GM23338 (cell line): Measurements from ENCODE around the gene RAD51B. TPM values are rescaled to one million over a fixed set of nuclear protein-coding genes. Genes with fewer than 3 reads are reported as not detected.
A peak's percentile ranks its signal among the peaks of the same experiment; 100 is the strongest.

ENCODE experiments used
- ATAC-seq: fragments of 200-7000 bp; cut with Tn5 transposase; 3 replicates; pipeline ENCODE4 v1.9.1; 2020
- DNase-seq: peaks from one replicate; pipeline ENCODE4 v3.0.0-alpha.2; 2015; ENCODE audit warnings: low spot score
- H2AFZ ChIP-seq: fragments of 200-600 bp; sonication (generic); 2 replicates; pipeline ENCODE4 v1.8.0; 2016; ENCODE audit warnings: antibody characterized with exemption, mild to moderate bottlenecking, moderate library complexity
- H3F3A ChIP-seq: fragments of 200-600 bp; sonication (generic); replicated peaks from 2 replicates; pipeline ENCODE4 v1.8.0; 2017; ENCODE audit warnings: antibody characterized with exemption, mixed run types, low read depth
- H3K27ac ChIP-seq: fragments of 200-600 bp; sonication (generic); 2 replicates; pipeline ENCODE4 v1.6.1; 2016; ENCODE audit warnings: low read depth
- H3K27me3 ChIP-seq: fragments of 200-600 bp; sonication (generic); 2 replicates; pipeline ENCODE4 v1.8.0; 2016; ENCODE audit warnings: mild to moderate bottlenecking, mixed run types, moderate library complexity; ENCODE audit not compliant: insufficient read depth
- H3K36me3 ChIP-seq: fragments of 200-600 bp; sonication (generic); 2 replicates; pipeline ENCODE4 v1.8.0; 2016; ENCODE audit warnings: mild to moderate bottlenecking; ENCODE audit not compliant: insufficient read depth
- H3K4me1 ChIP-seq: fragments of 200-600 bp; sonication (generic); 2 replicates; pipeline ENCODE4 v1.8.0; 2016; ENCODE audit warnings: mild to moderate bottlenecking, moderate library complexity; ENCODE audit not compliant: insufficient read depth
- H3K4me2 ChIP-seq: fragments of 200-600 bp; sonication (generic); 2 replicates; pipeline ENCODE4 v1.7.1; 2017; ENCODE audit warnings: mixed run types
- H3K4me3 ChIP-seq: fragments of 200-600 bp; sonication (generic); 2 replicates; pipeline ENCODE4 v1.6.1; 2016; ENCODE audit warnings: mixed run types
- H3K79me2 ChIP-seq: fragments of 200-600 bp; sonication (generic); replicated peaks from 2 replicates; pipeline ENCODE4 v1.8.0; 2017; ENCODE audit warnings: mild to moderate bottlenecking; ENCODE audit not compliant: insufficient read depth
- H3K9me2 ChIP-seq: fragments of 200-600 bp; sonication (generic); 2 replicates; pipeline ENCODE4 v1.8.0; 2017; ENCODE audit not compliant: insufficient read depth
- H4K20me1 ChIP-seq: fragments of 200-600 bp; sonication (generic); replicated peaks from 2 replicates; pipeline ENCODE4 v1.8.0; 2017; ENCODE audit warnings: mild to moderate bottlenecking; ENCODE audit not compliant: insufficient read depth
- H3K27ac Mint-ChIP-seq: 2 replicates; pipeline ENCODE4 v1.8.0; 2020; ENCODE audit warnings: inconsistent platforms, mild to moderate bottlenecking, moderate library complexity, mixed read lengths
- H3K27me3 Mint-ChIP-seq: 3 replicates; pipeline ENCODE4 v1.8.0; 2022; ENCODE audit warnings: low read depth, mild to moderate bottlenecking, moderate library complexity, mixed read lengths, inconsistent platforms; ENCODE audit not compliant: insufficient read depth, poor library complexity
- H3K36me3 Mint-ChIP-seq: 3 replicates; pipeline ENCODE4 v1.8.0; 2021; ENCODE audit warnings: low read depth, mild to moderate bottlenecking, inconsistent platforms, moderate library complexity, mixed read lengths
- H3K4me1 Mint-ChIP-seq: 3 replicates; pipeline ENCODE4 v1.8.0; 2020; ENCODE audit warnings: mild to moderate bottlenecking, inconsistent platforms, mixed read lengths
- H3K4me3 Mint-ChIP-seq: 3 replicates; pipeline ENCODE4 v1.8.0; 2021; ENCODE audit warnings: moderate library complexity, mild to moderate bottlenecking, inconsistent platforms, mixed read lengths
- H3K9me3 Mint-ChIP-seq: 3 replicates; pipeline ENCODE4 v1.8.0; 2020; ENCODE audit warnings: moderate library complexity, mild to moderate bottlenecking, inconsistent platforms, mixed read lengths
- CREB1 ChIP-seq: fragments of 250-450 bp; sonication (Bioruptor Pico); IDR thresholded peaks from 2 replicates; pipeline ENCODE4 v1.5.0; 2020; ENCODE audit warnings: low read depth, mild to moderate bottlenecking, moderate library complexity
- EZH2 ChIP-seq: fragments of 200-600 bp; sonication (generic); IDR thresholded peaks from one replicate; pipeline ENCODE4 v1.8.0; 2017; ENCODE audit warnings: antibody characterized with exemption, mild to moderate bottlenecking, low read depth; ENCODE audit not compliant: unreplicated experiment
- EZH2phosphoT487 ChIP-seq: fragments of 200-600 bp; sonication (generic); IDR thresholded peaks from one replicate; pipeline ENCODE4 v1.8.1; 2018; ENCODE audit warnings: antibody characterized with exemption; ENCODE audit not compliant: unreplicated experiment
- JUNB ChIP-seq: IDR thresholded peaks from one replicate; pipeline ENCODE4 v1.6.1; 2016; ENCODE audit warnings: antibody characterized with exemption; ENCODE audit not compliant: unreplicated experiment
- NANOG ChIP-seq: IDR thresholded peaks from 2 replicates; pipeline ENCODE4 v1.6.1; 2016; ENCODE audit warnings: antibody characterized with exemption, borderline replicate concordance
- POLR2AphosphoS5 ChIP-seq: IDR thresholded peaks from 2 replicates; pipeline ENCODE4 v1.6.1; 2016; ENCODE audit warnings: antibody characterized with exemption, low read depth
- STAT1 ChIP-seq: IDR thresholded peaks from one replicate; pipeline ENCODE4 v1.6.1; 2016; ENCODE audit warnings: antibody characterized with exemption; ENCODE audit not compliant: unreplicated experiment
- ZNF114 ChIP-seq: fragments of 250-450 bp; sonication (Bioruptor Pico); IDR thresholded peaks from 2 replicates; pipeline ENCODE4 v1.5.0; 2020; ENCODE audit warnings: mild to moderate bottlenecking, moderate library complexity
- ZNF331 ChIP-seq: fragments of 250-450 bp; sonication (Bioruptor Pico); IDR thresholded peaks from 2 replicates; pipeline ENCODE4 v1.5.0; 2020; ENCODE audit warnings: low read depth, mild to moderate bottlenecking, moderate library complexity
- polyA plus RNA-seq: library from polyadenylated mRNA; unstranded; fragments of >200 nt; fragmentation: Nextera tagmentation; extraction: Ambion mirVana; gene quantifications from 2 replicates; pipeline ENCODE4 v1.2.1, GENCODE V29; 2016
- total RNA-seq: library from RNA; depleted of rRNA; stranded (reverse); fragments of >200 nt; shearing (Covaris generic); gene quantifications from 2 replicates; pipeline ENCODE4 v1.2.3, GENCODE V29; 2014
- TF ChIP-seq, protein P1 (sequence below): IDR thresholded peaks from 2 replicates; pipeline ENCODE4 v1.6.1; 2016; ENCODE audit warnings: antibody characterized with exemption
- TF ChIP-seq, protein P2 (sequence below): IDR thresholded peaks from one replicate; pipeline ENCODE4 v1.6.1; 2018; ENCODE audit warnings: antibody characterized with exemption; ENCODE audit not compliant: unreplicated experiment
- TF ChIP-seq, protein P3 (sequence below), 2 experiments: fragments of 200-600 bp in 1 of 2; sonication (generic) in 1 of 2; conservative IDR thresholded peaks; 2 replicates each; pipeline versions ENCODE4 v1.5.1 to v1.6.1; 2016 to 2017; ENCODE audit warnings: antibody characterized with exemption in 2 of 2, low read depth in 2 of 2, mild to moderate bottlenecking in 2 of 2, moderate library complexity in 1 of 2
- TF ChIP-seq, protein P4 (sequence below): fragments of 250-450 bp; sonication (Bioruptor Pico); IDR thresholded peaks from 2 replicates; pipeline ENCODE4 v1.5.0; 2020; ENCODE audit warnings: mild to moderate bottlenecking, moderate library complexity

Gene RAD51B
- total and polyA plus RNA-seq, 2 experiments from 2014 or later = 15.7 to 29.1 TPM

DNA sequence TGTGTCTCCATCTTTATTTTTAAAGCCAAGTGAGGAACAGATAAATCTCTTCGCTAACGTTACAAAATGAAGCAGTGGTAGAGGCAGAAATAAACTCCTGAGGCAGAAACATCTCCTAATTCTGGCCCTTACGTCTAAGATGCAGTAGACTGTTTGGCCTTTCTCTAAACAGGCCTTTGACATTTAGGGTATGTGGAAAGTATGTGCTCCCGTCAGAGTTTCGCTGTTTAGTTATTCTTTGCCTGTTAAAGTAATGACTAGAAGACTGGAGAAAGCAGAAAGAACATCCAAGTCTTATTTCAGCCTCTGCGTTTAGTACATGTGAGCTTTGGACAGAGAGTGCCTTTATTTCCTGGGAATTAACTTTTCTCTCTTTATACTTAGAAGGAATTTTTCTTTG lies 216.6 kb downstream of the RAD51B start:
- ATAC-seq = no peak
- H3K36me3 Mint-ChIP-seq = peaks cover 13% of the 10 kb centered on the region; the same call in 2 of the 3 replicates
- peaks cover 6% of the 10 kb centered on the region for H3K9me3 Mint-ChIP-seq
- H3K4me1 Mint-ChIP-seq = peaks cover 33% of the 10 kb centered on the region
- no peaks in the 10 kb centered on the region for H4K20me1 ChIP-seq
- no peaks in the 10 kb centered on the region for H3K79me2 ChIP-seq
- H3K4me1 ChIP-seq = peaks cover 29% of the 10 kb centered on the region
- H3K27me3 ChIP-seq = no peaks in the 10 kb centered on the region
- DNase-seq = no peak
- H3K4me3 ChIP-seq = no peak overlapping the region
- no peaks in the 10 kb centered on the region for H3K27me3 Mint-ChIP-seq
- H3K9me2 ChIP-seq = no peaks in the 10 kb centered on the region
- no peak for TF ChIP-seq CREB1 (CRISPR knock-in tag)
- TF ChIP-seq, protein P1, sequence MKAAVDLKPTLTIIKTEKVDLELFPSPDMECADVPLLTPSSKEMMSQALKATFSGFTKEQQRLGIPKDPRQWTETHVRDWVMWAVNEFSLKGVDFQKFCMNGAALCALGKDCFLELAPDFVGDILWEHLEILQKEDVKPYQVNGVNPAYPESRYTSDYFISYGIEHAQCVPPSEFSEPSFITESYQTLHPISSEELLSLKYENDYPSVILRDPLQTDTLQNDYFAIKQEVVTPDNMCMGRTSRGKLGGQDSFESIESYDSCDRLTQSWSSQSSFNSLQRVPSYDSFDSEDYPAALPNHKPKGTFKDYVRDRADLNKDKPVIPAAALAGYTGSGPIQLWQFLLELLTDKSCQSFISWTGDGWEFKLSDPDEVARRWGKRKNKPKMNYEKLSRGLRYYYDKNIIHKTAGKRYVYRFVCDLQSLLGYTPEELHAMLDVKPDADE = no peak
- no peak for TF ChIP-seq NANOG
- no peak for TF ChIP-seq EZH2phosphoT487
- TF ChIP-seq STAT1 = no peak
- TF ChIP-seq POLR2AphosphoS5 = no peak
- TF ChIP-seq ZNF331 (CRISPR knock-in tag) = no peak
- TF ChIP-seq, protein P2, sequence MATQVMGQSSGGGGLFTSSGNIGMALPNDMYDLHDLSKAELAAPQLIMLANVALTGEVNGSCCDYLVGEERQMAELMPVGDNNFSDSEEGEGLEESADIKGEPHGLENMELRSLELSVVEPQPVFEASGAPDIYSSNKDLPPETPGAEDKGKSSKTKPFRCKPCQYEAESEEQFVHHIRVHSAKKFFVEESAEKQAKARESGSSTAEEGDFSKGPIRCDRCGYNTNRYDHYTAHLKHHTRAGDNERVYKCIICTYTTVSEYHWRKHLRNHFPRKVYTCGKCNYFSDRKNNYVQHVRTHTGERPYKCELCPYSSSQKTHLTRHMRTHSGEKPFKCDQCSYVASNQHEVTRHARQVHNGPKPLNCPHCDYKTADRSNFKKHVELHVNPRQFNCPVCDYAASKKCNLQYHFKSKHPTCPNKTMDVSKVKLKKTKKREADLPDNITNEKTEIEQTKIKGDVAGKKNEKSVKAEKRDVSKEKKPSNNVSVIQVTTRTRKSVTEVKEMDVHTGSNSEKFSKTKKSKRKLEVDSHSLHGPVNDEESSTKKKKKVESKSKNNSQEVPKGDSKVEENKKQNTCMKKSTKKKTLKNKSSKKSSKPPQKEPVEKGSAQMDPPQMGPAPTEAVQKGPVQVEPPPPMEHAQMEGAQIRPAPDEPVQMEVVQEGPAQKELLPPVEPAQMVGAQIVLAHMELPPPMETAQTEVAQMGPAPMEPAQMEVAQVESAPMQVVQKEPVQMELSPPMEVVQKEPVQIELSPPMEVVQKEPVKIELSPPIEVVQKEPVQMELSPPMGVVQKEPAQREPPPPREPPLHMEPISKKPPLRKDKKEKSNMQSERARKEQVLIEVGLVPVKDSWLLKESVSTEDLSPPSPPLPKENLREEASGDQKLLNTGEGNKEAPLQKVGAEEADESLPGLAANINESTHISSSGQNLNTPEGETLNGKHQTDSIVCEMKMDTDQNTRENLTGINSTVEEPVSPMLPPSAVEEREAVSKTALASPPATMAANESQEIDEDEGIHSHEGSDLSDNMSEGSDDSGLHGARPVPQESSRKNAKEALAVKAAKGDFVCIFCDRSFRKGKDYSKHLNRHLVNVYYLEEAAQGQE = no peak
- TF ChIP-seq, protein P3, sequence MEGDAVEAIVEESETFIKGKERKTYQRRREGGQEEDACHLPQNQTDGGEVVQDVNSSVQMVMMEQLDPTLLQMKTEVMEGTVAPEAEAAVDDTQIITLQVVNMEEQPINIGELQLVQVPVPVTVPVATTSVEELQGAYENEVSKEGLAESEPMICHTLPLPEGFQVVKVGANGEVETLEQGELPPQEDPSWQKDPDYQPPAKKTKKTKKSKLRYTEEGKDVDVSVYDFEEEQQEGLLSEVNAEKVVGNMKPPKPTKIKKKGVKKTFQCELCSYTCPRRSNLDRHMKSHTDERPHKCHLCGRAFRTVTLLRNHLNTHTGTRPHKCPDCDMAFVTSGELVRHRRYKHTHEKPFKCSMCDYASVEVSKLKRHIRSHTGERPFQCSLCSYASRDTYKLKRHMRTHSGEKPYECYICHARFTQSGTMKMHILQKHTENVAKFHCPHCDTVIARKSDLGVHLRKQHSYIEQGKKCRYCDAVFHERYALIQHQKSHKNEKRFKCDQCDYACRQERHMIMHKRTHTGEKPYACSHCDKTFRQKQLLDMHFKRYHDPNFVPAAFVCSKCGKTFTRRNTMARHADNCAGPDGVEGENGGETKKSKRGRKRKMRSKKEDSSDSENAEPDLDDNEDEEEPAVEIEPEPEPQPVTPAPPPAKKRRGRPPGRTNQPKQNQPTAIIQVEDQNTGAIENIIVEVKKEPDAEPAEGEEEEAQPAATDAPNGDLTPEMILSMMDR (conservative IDR thresholded peaks at IDR 0.05; ENCODE audit: low read depth in 2 of 2) = no peak
- TF ChIP-seq, protein P4, sequence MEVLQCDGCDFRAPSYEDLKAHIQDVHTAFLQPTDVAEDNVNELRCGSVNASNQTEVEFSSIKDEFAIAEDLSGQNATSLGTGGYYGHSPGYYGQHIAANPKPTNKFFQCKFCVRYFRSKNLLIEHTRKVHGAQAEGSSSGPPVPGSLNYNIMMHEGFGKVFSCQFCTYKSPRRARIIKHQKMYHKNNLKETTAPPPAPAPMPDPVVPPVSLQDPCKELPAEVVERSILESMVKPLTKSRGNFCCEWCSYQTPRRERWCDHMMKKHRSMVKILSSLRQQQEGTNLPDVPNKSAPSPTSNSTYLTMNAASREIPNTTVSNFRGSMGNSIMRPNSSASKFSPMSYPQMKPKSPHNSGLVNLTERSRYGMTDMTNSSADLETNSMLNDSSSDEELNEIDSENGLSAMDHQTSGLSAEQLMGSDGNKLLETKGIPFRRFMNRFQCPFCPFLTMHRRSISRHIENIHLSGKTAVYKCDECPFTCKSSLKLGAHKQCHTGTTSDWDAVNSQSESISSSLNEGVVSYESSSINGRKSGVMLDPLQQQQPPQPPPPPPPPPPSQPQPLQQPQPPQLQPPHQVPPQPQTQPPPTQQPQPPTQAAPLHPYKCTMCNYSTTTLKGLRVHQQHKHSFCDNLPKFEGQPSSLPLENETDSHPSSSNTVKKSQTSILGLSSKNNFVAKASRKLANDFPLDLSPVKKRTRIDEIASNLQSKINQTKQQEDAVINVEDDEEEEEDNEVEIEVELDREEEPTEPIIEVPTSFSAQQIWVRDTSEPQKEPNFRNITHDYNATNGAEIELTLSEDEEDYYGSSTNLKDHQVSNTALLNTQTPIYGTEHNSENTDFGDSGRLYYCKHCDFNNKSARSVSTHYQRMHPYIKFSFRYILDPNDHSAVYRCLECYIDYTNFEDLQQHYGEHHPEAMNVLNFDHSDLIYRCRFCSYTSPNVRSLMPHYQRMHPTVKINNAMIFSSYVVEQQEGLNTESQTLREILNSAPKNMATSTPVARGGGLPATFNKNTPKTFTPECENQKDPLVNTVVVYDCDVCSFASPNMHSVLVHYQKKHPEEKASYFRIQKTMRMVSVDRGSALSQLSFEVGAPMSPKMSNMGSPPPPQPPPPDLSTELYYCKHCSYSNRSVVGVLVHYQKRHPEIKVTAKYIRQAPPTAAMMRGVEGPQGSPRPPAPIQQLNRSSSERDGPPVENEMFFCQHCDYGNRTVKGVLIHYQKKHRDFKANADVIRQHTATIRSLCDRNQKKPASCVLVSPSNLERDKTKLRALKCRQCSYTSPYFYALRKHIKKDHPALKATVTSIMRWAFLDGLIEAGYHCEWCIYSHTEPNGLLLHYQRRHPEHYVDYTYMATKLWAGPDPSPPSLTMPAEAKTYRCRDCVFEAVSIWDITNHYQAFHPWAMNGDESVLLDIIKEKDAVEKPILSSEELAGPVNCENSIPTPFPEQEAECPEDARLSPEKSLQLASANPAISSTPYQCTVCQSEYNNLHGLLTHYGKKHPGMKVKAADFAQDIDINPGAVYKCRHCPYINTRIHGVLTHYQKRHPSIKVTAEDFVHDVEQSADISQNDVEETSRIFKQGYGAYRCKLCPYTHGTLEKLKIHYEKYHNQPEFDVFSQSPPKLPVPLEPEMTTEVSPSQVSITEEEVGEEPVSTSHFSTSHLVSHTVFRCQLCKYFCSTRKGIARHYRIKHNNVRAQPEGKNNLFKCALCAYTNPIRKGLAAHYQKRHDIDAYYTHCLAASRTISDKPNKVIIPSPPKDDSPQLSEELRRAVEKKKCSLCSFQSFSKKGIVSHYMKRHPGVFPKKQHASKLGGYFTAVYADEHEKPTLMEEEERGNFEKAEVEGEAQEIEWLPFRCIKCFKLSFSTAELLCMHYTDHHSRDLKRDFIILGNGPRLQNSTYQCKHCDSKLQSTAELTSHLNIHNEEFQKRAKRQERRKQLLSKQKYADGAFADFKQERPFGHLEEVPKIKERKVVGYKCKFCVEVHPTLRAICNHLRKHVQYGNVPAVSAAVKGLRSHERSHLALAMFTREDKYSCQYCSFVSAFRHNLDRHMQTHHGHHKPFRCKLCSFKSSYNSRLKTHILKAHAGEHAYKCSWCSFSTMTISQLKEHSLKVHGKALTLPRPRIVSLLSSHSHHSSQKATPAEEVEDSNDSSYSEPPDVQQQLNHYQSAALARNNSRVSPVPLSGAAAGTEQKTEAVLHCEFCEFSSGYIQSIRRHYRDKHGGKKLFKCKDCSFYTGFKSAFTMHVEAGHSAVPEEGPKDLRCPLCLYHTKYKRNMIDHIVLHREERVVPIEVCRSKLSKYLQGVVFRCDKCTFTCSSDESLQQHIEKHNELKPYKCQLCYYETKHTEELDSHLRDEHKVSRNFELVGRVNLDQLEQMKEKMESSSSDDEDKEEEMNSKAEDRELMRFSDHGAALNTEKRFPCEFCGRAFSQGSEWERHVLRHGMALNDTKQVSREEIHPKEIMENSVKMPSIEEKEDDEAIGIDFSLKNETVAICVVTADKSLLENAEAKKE (CRISPR knock-in tag) = no peak
- TF ChIP-seq EZH2 = no peak
- TF ChIP-seq JUNB = no peak
- TF ChIP-seq ZNF114 = no peak
- H3K4me2 ChIP-seq = no peak overlapping the region
- peak overlapping the region; percentile 15; the same call in 1 of the 2 replicates for H3K27ac ChIP-seq
- no peak overlapping the region for H3K4me3 Mint-ChIP-seq
- H3K27ac Mint-ChIP-seq = no peak overlapping the region
- no peaks in the 10 kb centered on the region for H3F3A ChIP-seq
- no peaks in the 10 kb centered on the region; the same call in 1 of the 2 replicates for H3K36me3 ChIP-seq
- H2AFZ ChIP-seq = no peak overlapping the region
